Karpas-422 (cell line): ENCODE measurements around the gene PRXL2C. TPM values are rescaled to one million over a fixed set of nuclear protein-coding genes. Genes with fewer than 3 reads are reported as not detected.

Source experiments
- DNase-seq: peaks from one replicate; pipeline ENCODE4 v3.0.0-alpha.2; 2015
- H2AFZ ChIP-seq: fragments of 200-600 bp; sonication (generic); 2 replicates; pipeline ENCODE4 v1.6.1; 2014; ENCODE audit warnings: antibody characterized with exemption, low read length, mixed read lengths
- H3K27ac ChIP-seq: fragments of 200-600 bp; sonication (generic); 2 replicates; pipeline ENCODE4 v1.5.1; 2014; ENCODE audit warnings: mild to moderate bottlenecking, low read length, moderate library complexity
- H3K27me3 ChIP-seq: fragments of 200-600 bp; sonication (generic); 2 replicates; pipeline ENCODE4 v1.6.1; 2014; ENCODE audit warnings: low read length, mixed read lengths
- H3K36me3 ChIP-seq: fragments of 200-600 bp; sonication (generic); 2 replicates; pipeline ENCODE4 v1.6.1; 2014; ENCODE audit warnings: low read length, mixed read lengths; ENCODE audit not compliant: insufficient read depth
- H3K4me1 ChIP-seq: fragments of 200-600 bp; sonication (generic); 2 replicates; pipeline ENCODE4 v1.6.1; 2014; ENCODE audit warnings: mild to moderate bottlenecking, low read length, mixed read lengths
- H3K4me2 ChIP-seq: fragments of 200-600 bp; sonication (generic); 2 replicates; pipeline ENCODE4 v1.6.1; 2014; ENCODE audit warnings: low read length, low read depth, mild to moderate bottlenecking; ENCODE audit not compliant: poor library complexity, severe bottlenecking
- H3K4me3 ChIP-seq: fragments of 200-600 bp; sonication (generic); 2 replicates; pipeline ENCODE4 v1.5.1; 2014; ENCODE audit warnings: mild to moderate bottlenecking, antibody characterized with exemption, low read length, mixed read lengths
- H3K79me2 ChIP-seq: fragments of 200-600 bp; sonication (generic); 2 replicates; pipeline ENCODE4 v1.6.1; 2014; ENCODE audit warnings: mild to moderate bottlenecking, low read length, mixed read lengths
- H3K9ac ChIP-seq: fragments of 200-600 bp; sonication (generic); 2 replicates; pipeline ENCODE4 v1.6.0; 2014; ENCODE audit warnings: low read length
- H3K9me2 ChIP-seq: fragments of 200-600 bp; sonication (generic), shearing (Covaris generic); replicated peaks from 2 replicates; pipeline ENCODE4 v1.6.0; 2014; ENCODE audit warnings: mild to moderate bottlenecking, low read length, moderate library complexity; ENCODE audit not compliant: insufficient read depth
- H3K9me3 ChIP-seq: fragments of 300-700, 200-600 bp; sonication (generic); 2 replicates; pipeline ENCODE4 v1.6.1; 2014; ENCODE audit warnings: low read length, mixed read lengths
- H4K20me1 ChIP-seq: fragments of 200-600 bp; sonication (generic); 2 replicates; pipeline ENCODE4 v1.6.1; 2014; ENCODE audit warnings: mild to moderate bottlenecking, antibody characterized with exemption, low read length, low read depth; ENCODE audit not compliant: insufficient read depth
- total RNA-seq: library from RNA; depleted of rRNA; stranded (reverse); fragments of >200 nt; shearing (Covaris generic); gene quantifications from 2 replicates; pipeline ENCODE4 v1.2.3, GENCODE V29; 2014; ENCODE audit warnings: low replicate concordance

Gene PRXL2C
- total RNA-seq, 1 experiment from 2014 or later = 1.9 TPM

DNA sequence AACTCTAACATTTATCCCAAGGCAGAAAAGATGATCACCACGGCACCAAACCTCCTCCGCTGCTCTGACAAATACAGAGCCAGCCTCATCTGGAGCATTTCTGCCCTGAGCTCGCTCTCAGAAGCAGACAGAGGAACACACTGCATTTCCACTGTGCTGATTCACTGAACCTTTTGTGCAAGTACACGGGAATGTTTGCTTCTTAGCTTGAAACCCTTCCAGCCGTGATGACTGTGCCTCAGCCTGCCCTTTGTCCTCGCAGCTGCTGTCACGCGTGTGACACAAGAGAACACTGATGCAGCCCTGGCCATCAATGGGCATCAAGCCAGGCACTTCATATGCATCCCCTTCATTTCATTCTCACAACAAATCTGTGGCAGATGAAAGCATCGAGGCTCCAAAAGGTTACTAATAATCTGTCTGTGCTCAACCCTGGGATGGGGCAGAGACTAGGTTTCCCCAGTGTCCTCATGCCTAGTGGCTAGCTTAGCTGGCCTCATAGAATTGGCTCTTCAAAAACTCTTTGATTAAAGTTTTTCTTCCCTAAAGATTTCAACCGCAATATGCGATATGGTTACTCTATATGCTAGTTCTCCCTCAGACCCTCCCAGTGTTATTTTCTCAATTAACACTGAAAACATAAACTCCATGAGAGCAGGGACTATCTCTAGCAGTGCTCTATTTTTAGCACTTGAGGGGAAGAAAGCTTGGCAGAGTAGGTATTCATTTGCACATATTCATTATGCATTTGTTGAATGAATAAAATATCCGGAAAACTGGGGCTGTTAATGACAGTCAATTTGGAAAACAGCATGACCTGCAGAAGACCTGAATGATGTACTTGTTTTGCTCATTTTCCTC is 42.8 kb downstream of the PRXL2C start:
- H2AFZ ChIP-seq = no peak overlapping the region
- H3K36me3 ChIP-seq = no peaks in the 10 kb centered on the region
- H3K79me2 ChIP-seq = no peaks in the 10 kb centered on the region
- H3K27me3 ChIP-seq = no peaks in the 10 kb centered on the region
- H3K4me1 ChIP-seq = no peaks in the 10 kb centered on the region
- H3K9ac ChIP-seq = no peak overlapping the region
- no peaks in the 10 kb centered on the region for H3K9me2 ChIP-seq
- DNase-seq = no peak
- H3K9me3 ChIP-seq = no peaks in the 10 kb centered on the region
- H4K20me1 ChIP-seq = no peaks in the 10 kb centered on the region
- H3K27ac ChIP-seq = no peak overlapping the region
- H3K4me2 ChIP-seq = no peak overlapping the region
- H3K4me3 ChIP-seq = no peak overlapping the region

GRCh38 chr9:96611302-96611701 is 43.8 kb downstream of the PRXL2C start:
- Histone ChIP-seq H3K9me3 (no peaks in the 10 kb centered on the region), H3K36me3 (no peaks in the 10 kb centered on the region), H3K4me3 (no peak overlapping the region), H4K20me1 (no peaks in the 10 kb centered on the region), H3K9ac (no peak overlapping the region), H3K9me2 (no peaks in the 10 kb centered on the region), H3K4me2 (no peak overlapping the region), H3K27ac (no peak overlapping the region), H3K4me1 (no peaks in the 10 kb centered on the region), H3K79me2 (no peaks in the 10 kb centered on the region), H3K27me3 (no peaks in the 10 kb centered on the region), H2AFZ (no peak overlapping the region)
- DNase-seq = no peak

GRCh38 chr9:96609732-96610131 is 45.4 kb downstream of the PRXL2C start:
- no peaks in the 10 kb centered on the region for H3K36me3 ChIP-seq
- no peak overlapping the region for H3K9ac ChIP-seq
- no peaks in the 10 kb centered on the region for H3K9me2 ChIP-seq
- no peak overlapping the region for H2AFZ ChIP-seq
- H3K4me1 ChIP-seq = no peaks in the 10 kb centered on the region
- H3K79me2 ChIP-seq = no peaks in the 10 kb centered on the region
- H3K27ac ChIP-seq = no peak overlapping the region
- H4K20me1 ChIP-seq = no peaks in the 10 kb centered on the region
- no peaks in the 10 kb centered on the region for H3K27me3 ChIP-seq
- H3K4me2 ChIP-seq = no peak overlapping the region
- H3K4me3 ChIP-seq = no peak overlapping the region
- DNase-seq = no peak
- H3K9me3 ChIP-seq = no peaks in the 10 kb centered on the region

DNA sequence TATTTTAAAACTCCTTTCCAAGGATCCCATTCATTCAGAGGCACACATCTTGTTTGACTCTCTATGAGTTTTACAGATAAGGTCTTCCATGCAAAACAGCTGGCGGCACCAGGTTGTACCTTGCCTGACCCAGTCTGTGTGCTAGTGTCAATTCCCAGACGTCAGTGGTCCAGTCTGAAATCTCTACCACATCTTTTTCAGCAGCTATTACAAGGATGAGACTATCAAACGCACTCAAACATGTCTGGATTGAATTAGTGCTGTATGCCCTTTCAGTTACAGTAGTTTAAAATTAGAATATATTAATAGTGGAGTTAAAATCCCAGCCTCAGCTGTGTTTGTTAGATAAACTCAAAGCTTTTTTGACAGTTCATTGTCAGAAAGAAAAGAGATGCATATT is 47.1 kb downstream of the PRXL2C start:
- no peak overlapping the region for H3K9ac ChIP-seq
- H3K27me3 ChIP-seq = no peaks in the 10 kb centered on the region
- H3K4me3 ChIP-seq = no peak overlapping the region
- no peak for DNase-seq
- no peak overlapping the region for H2AFZ ChIP-seq
- H3K9me2 ChIP-seq = no peaks in the 10 kb centered on the region
- no peaks in the 10 kb centered on the region for H3K9me3 ChIP-seq
- H3K4me1 ChIP-seq = no peaks in the 10 kb centered on the region
- H3K4me2 ChIP-seq = no peak overlapping the region
- H3K36me3 ChIP-seq = no peaks in the 10 kb centered on the region
- H3K27ac ChIP-seq = no peak overlapping the region
- H3K79me2 ChIP-seq = no peaks in the 10 kb centered on the region
- H4K20me1 ChIP-seq = no peaks in the 10 kb centered on the region

DNA sequence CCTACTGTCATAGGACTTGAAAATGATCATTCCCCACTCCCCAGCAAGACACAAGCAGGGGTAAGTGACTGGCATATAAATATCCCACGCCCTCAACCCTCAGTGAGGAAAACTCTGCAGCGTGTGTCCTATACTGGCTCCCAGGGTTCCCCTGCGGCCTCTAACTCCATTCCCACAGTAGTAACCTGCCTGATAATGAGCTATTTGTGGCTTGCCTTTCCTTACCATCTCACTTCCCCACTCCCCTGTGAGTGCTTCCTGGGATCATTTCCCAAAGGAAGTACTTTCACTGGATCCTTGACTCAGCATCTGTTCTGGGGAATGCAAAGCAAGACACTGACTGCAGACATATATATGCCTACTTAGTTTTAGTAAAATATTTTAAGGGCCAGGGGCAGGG is 49.8 kb downstream of the PRXL2C start:
- no peak overlapping the region for H3K4me2 ChIP-seq
- no peak for DNase-seq
- no peaks in the 10 kb centered on the region for H3K9me3 ChIP-seq
- no peaks in the 10 kb centered on the region for H4K20me1 ChIP-seq
- H3K4me3 ChIP-seq = no peak overlapping the region
- H2AFZ ChIP-seq = no peak overlapping the region
- no peaks in the 10 kb centered on the region for H3K4me1 ChIP-seq
- no peaks in the 10 kb centered on the region for H3K27me3 ChIP-seq
- H3K9ac ChIP-seq = no peak overlapping the region
- no peaks in the 10 kb centered on the region for H3K79me2 ChIP-seq
- no peak overlapping the region for H3K27ac ChIP-seq
- H3K9me2 ChIP-seq = no peaks in the 10 kb centered on the region
- no peaks in the 10 kb centered on the region for H3K36me3 ChIP-seq

DNA sequence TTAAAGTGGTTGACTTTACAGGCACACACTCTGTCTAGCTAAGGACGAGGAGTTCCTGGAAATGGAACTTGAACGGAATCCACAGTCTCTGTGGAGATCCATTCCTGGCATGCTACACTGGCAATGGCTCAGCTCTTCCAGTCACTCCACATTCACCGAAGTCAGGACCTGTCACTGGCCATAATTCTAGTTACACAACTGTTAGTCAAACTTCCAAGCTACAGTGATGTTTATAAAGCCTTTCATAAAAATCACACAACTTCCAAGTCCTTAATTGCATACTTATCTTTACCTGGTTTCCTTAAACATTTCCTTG is 51.2 kb downstream of the PRXL2C start:
- H3K9me2 ChIP-seq = no peaks in the 10 kb centered on the region
- no peak overlapping the region for H3K4me2 ChIP-seq
- no peaks in the 10 kb centered on the region for H3K4me1 ChIP-seq
- H2AFZ ChIP-seq = no peak overlapping the region
- H3K9ac ChIP-seq = no peak overlapping the region
- DNase-seq = no peak
- H3K27me3 ChIP-seq = no peaks in the 10 kb centered on the region
- no peaks in the 10 kb centered on the region for H3K9me3 ChIP-seq
- no peaks in the 10 kb centered on the region for H4K20me1 ChIP-seq
- no peak overlapping the region for H3K27ac ChIP-seq
- H3K4me3 ChIP-seq = no peak overlapping the region
- H3K79me2 ChIP-seq = no peaks in the 10 kb centered on the region
- no peaks in the 10 kb centered on the region for H3K36me3 ChIP-seq

- H3K36me3 ChIP-seq = no peaks in the 10 kb centered on the region
- no peaks in the 10 kb centered on the region for H3K79me2 ChIP-seq
- no peaks in the 10 kb centered on the region for H3K27me3 ChIP-seq
- H3K9ac ChIP-seq = no peak overlapping the region
- H3K27ac ChIP-seq = no peak overlapping the region
- H2AFZ ChIP-seq = no peak overlapping the region
- no peak for DNase-seq
- no peaks in the 10 kb centered on the region for H3K9me2 ChIP-seq
- H4K20me1 ChIP-seq = no peaks in the 10 kb centered on the region
- no peak overlapping the region for H3K4me3 ChIP-seq
- H3K4me2 ChIP-seq = no peak overlapping the region
- H3K4me1 ChIP-seq = no peaks in the 10 kb centered on the region
- H3K9me3 ChIP-seq = no peaks in the 10 kb centered on the region
Observed at GRCh38 chr9:96603305-96604003, 51.7 kb downstream of the PRXL2C start.

DNA sequence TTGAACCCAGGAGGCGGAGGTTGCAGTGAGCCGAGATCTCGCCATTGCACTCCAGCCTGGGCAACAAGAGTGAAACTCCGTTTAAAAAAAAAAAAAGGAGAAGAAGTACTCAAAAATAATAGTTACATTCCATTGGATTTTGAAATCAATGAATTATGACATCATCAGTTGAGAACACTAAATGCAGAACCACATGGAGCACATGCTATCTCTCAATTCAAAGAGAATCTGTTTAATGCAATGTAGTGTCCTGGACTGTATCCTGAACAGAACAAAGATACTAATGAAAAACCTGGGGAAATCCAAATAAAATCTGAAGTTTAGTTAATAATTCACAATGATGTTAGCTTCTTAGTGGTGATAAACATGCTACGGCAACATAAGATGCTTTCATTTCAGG is 55.8 kb downstream of the PRXL2C start:
- DNase-seq = no peak

More for the DNA sequence above, 55.8 kb downstream of the PRXL2C start:
- H3K27me3 ChIP-seq = no peaks in the 10 kb centered on the region
- H3K4me2 ChIP-seq = no peak overlapping the region
- H3K79me2 ChIP-seq = no peaks in the 10 kb centered on the region
- H4K20me1 ChIP-seq = no peaks in the 10 kb centered on the region
- no peaks in the 10 kb centered on the region for H3K9me2 ChIP-seq
- no peak overlapping the region for H3K27ac ChIP-seq
- H3K9me3 ChIP-seq = no peaks in the 10 kb centered on the region
- H3K4me1 ChIP-seq = no peaks in the 10 kb centered on the region
- no peaks in the 10 kb centered on the region for H3K36me3 ChIP-seq
- H3K4me3 ChIP-seq = no peak overlapping the region
- no peak overlapping the region for H3K9ac ChIP-seq
- no peak overlapping the region for H2AFZ ChIP-seq
